HG02885 (cell line): ENCODE data around the gene ACP3.
A peak's percentile ranks its signal among the peaks of the same experiment; 100 is the strongest.
"Not testable (repeated sequence)": the region's sequence is repeated elsewhere in the genome, so short reads cannot be mapped to it uniquely, and the experiment has no call there.

Source experiments
- ATAC-seq: cut with Tn5 transposase; IDR thresholded peaks from one replicate; pipeline ENCODE4 v1.9.1; 2021; ENCODE audit warnings: mild to moderate bottlenecking; ENCODE audit not compliant: unreplicated experiment, poor library complexity

Gene ACP3, protein sequence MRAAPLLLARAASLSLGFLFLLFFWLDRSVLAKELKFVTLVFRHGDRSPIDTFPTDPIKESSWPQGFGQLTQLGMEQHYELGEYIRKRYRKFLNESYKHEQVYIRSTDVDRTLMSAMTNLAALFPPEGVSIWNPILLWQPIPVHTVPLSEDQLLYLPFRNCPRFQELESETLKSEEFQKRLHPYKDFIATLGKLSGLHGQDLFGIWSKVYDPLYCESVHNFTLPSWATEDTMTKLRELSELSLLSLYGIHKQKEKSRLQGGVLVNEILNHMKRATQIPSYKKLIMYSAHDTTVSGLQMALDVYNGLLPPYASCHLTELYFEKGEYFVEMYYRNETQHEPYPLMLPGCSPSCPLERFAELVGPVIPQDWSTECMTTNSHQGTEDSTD

DNA sequence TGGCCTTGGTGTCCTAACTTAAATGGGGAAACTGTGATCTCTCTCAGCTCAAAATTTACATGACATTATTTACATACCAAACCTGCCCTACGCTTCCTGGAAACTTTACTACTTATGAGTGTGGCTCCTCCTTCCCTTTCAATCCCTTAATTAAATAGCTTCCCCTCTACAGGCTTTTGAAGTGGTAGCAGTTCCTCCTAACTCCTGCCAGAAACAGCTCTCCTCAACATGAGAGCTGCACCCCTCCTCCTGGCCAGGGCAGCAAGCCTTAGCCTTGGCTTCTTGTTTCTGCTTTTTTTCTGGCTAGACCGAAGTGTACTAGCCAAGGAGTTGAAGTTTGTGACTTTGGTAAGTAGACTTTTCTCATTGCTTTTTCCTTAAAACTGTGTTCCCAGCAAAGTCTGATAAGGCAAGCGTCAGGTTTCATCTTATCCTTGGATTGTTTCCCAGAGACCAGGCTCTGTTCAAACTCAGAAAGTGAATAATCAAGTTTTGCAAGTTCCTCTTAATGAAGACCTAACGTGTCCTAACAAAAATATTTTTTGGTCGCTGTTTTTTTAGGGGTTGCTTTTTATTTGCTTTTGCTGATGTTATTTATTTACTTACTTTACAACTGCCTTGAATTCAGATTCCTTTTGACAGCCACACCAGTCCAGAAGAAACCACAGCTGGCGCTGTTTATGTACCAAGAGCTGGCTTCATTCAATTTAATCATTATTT is at the start of gene ACP3:
TSS of gene ACP3 (plus strand) at position 179 of the 720 bp plus-strand sequence. CDS start at position 229, 50 bp downstream.
- ATAC-seq = peak; percentile 71

DNA sequence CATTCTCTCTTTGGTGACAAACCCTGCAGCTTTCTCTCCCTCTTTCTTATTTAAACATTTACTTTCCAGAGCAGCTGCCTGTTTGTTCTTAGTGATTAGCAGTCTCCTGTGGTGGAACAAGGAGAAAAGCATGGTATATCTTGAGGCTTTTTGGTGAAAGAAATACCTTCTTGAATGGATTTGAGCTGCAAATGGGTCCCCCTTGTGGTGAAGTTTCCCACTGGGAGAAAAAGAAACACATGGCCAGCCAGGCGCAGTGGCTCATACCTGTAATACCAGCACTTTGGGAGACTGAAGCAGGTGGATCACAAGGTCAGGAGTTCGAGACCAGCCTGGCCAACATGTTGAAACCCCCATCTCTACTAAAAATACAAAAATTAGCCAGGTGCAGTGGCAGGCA is 48.3 kb upstream of the ACP3 start:
- ATAC-seq = no peak

DNA sequence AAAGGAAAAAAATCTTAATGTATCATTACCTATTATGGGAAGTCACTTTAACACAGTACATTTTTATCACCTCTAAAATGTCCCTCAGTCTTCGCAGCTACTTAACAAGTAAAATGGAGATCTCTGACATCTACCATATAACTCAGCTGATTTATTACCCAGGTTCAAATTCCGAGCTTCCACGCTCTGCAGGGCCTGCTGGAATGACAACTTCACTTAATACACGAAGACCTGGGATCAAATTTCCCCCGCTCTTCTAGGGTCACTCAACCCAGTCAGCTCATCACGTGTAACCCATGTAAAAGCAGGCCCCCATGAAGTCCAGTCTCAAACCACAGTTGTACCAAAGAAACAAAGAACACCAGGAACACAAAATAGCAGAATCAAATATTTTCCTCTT is 44.2 kb upstream of the ACP3 start:
- no peak for ATAC-seq

DNA sequence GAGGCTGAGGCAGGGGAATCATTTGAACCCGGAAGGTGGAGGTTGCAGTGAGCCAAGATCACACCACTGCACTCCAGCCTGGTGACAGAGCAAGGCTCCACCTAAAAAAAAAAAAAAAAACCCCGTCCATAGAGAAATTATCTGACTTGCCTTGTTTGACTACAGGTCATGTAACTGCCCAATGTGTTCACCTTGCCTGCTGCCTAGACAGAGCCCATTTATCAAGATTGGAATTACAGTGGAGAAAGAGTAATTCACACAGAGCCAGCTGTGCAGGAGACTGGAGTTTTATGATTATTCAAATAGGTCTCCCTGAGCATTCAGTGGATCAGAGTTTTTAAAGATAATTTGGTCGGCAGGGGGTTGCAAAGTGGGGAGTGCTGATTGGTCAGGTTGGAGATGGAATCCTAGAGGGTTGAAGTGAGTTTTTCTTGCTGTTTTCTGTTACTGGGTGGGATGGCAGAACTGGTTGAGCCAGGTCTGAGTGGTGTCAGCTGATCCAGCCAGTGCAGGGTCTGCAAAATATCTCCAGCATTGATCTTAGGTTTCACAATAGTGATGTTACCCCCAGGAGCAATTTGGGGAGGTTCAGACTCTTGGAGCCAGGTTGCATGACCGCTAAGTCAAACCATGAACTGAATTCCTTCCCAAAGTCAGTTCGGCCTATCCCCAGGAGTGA is 40.8 kb upstream of the ACP3 start:
- ATAC-seq = no peak

DNA sequence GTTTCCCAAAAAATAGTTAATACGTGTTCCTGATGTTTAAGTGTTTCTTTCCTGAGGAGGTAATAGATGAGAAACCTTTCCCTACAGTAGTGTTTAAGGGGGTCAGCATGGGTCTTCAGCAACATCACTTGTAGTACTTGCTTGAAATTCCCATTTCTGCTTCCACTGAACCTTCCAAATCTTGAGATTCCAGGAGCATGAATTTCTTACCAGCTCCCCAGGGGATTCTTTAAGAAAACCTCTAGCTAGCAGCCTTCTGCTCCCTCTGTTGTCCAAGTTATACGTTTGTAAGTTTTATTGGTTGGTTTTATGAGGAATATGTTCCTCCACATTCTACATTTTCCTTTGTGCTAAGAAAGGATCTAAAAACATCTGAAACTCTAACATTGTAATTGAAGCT is 38.2 kb upstream of the ACP3 start:
- no peak for ATAC-seq

DNA sequence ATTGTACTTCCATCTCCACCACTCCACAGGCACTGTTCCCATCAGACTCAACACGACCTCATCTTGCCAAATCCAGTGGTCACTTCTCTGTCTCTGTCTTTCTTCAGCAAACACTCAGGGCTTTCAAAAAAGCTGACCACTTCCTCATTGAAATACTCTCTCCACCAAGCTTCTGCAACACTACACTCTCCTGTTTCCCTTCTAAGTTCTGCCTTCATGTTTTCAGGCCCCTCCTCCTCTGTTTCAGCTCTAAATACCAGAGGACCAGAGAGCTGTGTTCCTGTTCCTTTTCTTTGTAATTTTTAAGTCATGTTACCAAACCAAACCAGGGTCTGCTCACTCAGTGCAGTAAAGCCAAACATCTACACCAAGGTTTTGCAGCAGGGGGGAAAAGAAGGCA is 33.8 kb upstream of the ACP3 start:
- ATAC-seq = peak; percentile 59

DNA sequence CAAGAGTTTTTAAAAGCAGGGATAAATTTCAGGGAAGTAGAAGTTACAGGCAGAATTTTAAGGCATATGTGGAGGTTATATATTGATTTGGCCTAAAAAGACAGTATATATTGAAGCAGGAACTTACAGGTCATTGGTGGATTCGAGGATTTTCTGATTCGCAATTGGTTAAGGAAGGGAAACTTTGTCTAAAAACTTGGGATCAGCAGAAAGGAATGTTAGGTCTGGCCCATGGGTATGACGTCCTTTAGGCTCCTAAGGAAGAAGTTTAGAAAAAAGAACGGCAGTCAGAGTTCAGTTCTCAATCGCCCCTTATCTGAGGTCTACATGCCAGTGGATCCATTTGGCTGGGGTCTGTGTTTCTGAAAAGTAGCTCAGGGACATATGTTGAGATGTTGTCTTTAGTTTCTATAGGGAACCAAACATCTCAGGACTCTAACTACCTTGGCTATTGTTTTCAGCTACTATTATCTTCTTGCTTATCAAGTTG is 33.2 kb upstream of the ACP3 start:
- no peak for ATAC-seq

DNA sequence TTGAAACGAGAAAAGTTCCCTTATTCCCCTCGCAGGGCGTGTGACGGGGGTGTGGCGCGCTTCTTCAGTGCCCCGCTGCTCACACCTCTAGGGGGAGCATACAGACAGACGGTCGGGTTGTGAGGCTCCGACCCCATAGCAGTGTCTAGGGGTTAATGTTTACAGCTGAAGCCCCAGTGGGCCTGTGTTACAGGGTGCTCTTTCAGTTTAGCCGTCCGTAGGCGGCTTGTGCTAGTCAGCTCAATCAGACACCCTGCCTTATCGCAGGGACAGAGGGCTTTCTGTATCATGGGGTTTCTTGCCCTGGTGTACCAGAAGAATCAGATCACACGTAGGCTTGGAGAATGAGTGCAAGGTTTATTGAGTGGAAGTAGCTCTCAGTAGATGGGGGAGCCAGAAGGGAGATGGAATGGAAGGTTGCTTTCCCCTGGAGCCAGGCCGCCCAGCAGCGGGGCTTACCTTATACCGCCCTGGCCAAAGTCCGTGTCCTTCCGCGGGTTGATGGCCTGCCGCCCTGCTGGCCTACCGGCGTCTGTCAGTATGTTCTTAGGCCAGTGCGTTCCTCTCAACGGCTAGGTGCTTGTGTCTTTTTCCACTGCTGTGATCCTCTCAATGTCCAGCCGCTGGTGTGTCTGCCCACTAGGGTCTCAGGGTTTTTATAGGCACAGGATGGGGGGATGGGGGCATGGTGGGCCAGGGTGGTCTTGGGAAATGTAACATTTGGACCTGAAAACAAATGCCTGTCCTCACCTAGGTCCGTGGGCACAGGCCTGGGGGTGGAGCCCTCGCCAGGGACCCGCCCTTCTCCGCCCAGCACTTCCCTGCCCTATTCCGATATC is 32.2 kb upstream of the ACP3 start:
- no peak for ATAC-seq

DNA sequence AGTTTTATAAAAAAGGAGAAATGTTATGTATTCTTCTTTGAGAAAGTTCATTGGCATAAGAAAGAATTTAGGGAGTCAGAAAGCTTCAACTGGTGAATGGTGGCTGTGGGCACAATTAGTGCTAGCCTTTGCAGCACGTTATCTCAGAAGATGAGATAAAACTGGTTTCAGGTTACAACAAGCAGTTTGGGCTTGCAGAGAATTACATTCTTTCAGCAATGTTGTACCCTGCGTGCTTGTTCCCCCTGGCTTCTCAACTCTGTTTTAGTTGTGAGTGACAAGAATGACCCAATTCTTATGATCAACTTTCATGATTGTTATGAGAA is 31.6 kb upstream of the ACP3 start:
- no peak for ATAC-seq

DNA sequence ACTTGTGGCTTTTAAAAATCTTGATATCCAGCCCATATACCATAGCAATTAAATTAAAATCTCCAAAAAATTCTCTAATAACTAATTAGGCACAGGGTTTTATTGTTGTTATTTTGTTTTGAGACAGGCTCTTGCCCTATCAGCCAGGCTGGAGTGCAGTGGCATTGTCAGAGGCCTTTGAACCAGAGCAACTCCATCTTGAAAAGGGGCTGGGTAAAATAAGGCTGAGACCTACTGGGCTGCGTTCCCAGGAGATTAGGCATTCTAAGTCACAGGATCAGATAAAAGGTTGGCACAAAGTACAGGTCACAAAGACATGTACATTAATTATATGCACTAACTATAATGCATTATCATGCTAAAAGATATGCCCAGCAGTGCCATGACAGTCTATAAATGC is 31.2 kb upstream of the ACP3 start:
- no peak for ATAC-seq

DNA sequence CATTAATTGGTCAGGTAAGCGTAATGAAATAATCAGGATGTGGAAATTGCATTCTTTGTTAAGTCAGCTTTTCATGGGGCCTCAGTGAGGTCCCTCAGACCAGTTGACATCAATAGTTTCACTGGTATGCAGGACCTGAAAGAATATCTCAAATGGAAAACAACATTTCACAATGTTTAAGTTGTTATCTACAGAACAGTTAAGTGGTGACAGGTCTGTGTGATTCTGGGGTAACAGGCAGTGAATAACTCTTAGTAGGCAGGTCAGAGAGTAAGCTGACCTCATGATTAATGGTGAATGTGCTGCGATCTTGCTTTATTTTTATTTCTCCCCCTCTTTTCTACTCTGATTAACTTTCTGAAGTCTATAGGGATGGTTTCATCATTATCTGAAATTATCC is 28.9 kb upstream of the ACP3 start:
- no peak for ATAC-seq

DNA sequence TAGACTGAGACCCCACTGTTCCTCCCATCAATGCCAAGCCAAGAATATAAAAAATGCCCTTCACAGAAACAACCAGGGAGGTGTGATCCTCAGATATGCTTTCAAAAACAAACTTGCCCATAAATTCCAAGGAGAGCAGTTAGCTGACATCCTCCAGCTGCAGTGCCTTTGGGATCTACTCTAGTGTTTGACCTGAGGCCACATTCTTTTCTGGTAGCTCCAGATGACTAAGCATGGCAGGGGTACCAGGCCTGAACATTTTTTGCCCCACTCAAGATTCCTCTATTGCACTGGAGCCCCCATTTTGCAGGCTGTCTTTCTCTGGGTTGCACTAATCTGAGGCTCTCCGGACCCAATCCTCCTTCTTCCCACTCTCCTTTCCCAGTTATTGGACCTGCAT is 27.9 kb upstream of the ACP3 start:
- no peak for ATAC-seq

DNA sequence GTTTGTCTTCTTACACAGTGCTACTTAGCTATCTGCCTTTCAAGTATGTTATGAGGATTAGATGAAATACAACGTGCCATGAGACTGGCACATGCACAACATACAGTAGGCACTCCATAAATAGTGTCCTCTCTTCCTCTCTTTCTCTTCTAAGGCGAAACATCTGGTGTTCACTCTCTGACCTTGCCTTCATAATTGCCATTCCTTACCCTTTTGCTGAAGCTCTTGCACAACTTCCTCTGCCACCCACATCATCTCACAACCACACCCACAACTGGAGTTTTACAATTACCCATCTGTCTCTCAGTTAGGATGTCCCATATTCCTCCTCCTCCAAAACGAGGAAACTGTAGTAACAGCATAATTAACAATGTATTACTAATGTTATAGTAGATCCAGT is 26.4 kb upstream of the ACP3 start:
- no peak for ATAC-seq

DNA sequence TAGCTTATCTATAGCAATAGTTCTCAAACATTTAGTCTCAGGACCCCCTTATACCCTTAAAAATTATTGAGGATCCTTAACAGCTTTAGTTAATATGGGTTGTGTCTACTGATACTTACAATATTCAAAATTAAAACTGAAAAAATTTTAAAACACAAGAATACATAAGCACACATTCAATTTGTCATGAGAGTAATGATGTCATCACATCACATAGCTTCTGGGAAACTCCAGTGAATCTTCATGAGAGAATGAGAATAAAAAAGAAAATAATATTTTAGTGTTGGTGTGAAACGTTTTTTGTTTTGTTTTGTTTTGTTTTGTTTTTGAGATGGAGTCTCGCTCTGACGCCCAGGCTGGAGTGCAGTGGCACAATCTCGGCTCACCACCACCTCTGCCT is 25.2 kb upstream of the ACP3 start:
- no peak for ATAC-seq

DNA sequence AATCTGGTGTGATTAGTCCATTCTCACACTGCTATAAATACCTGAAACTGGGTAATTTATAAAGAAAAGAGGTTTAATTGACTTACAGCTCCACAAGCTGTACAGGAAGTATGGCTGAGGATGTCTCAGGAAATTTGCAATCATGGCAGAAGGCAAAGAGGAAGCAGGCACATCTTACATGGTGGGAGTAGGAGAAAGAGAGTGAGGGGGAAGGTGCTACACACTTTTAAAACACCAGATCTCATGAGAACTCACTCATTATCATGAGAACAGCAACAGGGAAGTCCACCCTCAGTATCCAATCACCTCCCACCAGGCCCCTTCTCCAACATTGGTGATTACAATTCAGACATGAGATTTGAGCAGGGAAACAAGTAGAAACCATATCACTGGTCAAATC is 24.0 kb upstream of the ACP3 start:
- no peak for ATAC-seq

DNA sequence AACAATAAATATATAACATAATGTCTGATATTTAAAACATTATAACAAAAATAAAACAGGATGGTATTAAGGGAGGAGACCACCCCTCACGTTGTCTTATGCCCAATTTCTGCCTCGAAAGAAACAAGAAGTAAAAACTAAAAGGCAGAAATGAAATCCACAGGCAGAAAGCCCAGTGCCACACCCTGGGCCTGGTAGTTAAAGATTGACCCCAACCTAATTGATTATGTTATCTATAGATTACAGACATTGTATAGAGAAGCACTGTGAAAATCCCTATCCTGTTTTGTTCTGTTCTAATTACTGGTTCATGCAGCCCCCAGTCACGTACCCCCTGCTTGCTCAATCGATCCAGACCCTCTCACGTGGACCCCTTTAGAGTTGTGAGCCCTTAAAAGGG is 22.3 kb upstream of the ACP3 start:
- ATAC-seq = no peak

DNA sequence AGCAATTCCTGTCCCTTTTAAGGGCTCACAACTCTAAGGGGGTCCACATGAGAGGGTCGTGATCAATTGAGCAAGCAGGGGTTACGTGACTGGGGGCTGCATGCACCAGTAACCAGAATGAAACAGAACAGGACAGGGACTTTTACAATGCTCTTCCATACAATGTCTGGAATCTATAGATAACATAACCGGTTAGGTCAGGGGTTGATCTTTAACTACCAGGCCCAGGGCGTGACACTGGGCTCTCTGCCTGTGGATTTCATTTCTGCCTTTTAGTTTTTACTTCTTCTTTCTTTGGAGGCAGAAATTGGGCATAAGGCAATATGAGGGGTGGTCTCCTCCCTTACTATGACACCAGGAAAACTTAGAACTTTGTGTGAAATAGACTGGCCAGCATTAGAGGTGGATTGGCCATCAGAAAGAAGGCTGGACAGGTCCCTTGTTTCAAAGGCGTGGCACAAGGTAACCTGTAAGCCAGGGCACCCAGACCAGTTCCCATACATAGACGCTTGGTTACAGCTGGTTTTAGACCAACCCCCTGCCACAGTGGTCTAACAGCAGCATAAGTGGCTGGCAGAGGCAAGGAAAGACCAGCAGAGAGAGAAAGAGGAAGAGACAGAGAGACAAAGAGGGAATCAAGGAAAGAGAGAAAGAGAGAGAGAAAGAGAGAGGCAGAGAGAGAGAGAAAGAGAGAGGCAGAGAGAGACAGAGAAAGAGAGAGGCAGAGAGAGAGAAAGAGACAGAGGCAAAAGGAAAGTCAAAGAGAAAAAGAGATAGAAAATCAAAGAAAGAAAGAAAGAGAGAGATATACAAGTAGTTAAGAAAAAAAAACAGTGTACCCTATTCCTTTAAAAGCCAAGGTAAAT is 13.6 kb upstream of the ACP3 start:
- not testable (repeated sequence) for ATAC-seq

DNA sequence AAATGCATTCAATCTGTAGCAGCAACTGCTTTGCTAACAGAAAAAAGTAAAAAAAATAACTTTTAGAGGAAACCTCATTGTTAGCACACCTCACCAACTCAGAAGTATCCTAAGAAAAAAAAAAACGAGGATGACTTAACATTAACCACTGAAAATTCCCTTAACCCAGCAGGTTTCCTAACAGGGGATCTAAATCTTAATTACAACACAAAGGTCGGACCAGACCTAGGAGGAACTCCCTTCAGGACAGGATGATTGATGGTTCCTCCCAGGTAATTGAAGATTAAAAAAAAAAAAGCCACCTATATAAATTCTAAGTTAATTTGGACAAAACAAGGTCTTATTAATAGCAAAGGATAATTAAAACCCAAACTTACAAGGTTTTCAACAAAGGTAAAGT is 12.9 kb upstream of the ACP3 start:
- not testable (repeated sequence) for ATAC-seq

DNA sequence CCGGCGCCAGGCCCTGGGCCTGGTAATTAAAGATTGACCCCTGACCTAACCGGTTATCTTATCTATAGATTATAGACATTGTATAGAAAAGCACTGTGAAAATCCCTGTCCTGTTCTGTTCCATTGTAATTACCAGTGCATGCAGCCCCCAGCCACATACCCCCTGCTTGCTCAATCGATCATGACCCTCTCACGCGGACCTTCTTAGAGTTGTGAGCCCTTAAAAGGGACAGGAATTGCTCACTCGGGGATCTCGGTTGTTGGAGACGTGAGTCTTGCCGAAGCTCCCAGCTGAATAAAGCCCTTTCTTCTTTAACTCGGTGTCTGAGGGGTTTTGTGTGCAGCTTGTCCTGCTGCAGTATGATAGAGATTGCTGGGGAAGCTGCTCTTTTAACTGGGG is 7.2 kb upstream of the ACP3 start:
- not testable (repeated sequence) for ATAC-seq

DNA sequence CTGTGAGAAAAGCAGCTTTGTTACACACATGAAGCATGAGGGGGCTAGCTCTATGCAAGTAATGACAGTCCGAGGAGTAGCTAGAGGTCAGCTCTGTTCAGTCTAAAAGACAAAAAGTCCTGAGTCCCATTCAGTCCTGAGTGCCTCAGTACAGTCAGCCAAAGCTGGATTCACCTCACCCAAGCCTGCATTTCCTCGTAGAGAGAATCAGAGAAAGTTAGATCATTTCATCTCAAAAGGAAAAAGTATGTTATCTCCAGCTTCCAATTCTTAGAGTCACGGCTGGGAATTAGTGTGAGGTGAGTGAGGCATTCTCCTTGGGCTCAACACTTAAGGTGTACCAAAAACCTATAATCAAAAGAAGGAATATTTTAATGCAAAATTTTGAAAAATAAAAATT is 5.9 kb upstream of the ACP3 start:
- no peak for ATAC-seq
